Stomach (tissue), 9 donors: ENCODE measurements around the gene TBX2. TPM values are rescaled to one million over a fixed set of nuclear protein-coding genes. Genes with fewer than 3 reads are reported as not detected.

Experiments used
- DNase-seq, 2 donors: peaks; one replicate each; pipeline versions ENCODE4 v3.0.0 to v3.0.0-alpha.2; 2013 to 2019
- H3K27ac ChIP-seq, 5 donors: fragments of 200-600 bp in 4 of 5; sonication (generic) in 4 of 5; one replicate each; pipeline ENCODE4 v1.5.1; 2013 to 2019; ENCODE audit warnings: mild to moderate bottlenecking in 1 of 5, moderate library complexity in 1 of 5
- H3K27me3 ChIP-seq, 3 donors: fragments of 200-600 bp; sonication (generic); one replicate each; pipeline ENCODE4 v1.5.1; 2017 to 2019; ENCODE audit warnings: mixed run types in 1 of 3
- H3K36me3 ChIP-seq, 4 donors: fragments of 200-600 bp; sonication (generic); 1 replicate in 3 of 4; 2 replicates in 1 of 4; pipeline ENCODE4 v1.5.1; 2016 to 2019
- H3K4me1 ChIP-seq, 4 donors: fragments of 200-600 bp; sonication (generic); one replicate each; pipeline ENCODE4 v1.5.1; 2016 to 2019
- H3K4me3 ChIP-seq, 4 donors: fragments of 200-600 bp; sonication (generic) in 3 of 4; one replicate each; pipeline ENCODE4 v1.5.1; 2016 to 2019; ENCODE audit warnings: mild to moderate bottlenecking in 1 of 4
- H3K9me3 ChIP-seq, 4 donors: fragments of 200-600 bp; sonication (generic); one replicate each; pipeline ENCODE4 v1.5.1; 2016 to 2019
- CTCF ChIP-seq, 7 experiments: fragments of 450-650 bp in 4 of 7; fragments of 200-600 bp in 3 of 7; sonication (generic) in 3 of 7; IDR thresholded peaks; one replicate each; pipeline ENCODE4 v1.5.1; 2016 to 2019; ENCODE audit warnings: antibody characterized with exemption in 7 of 7, control low read depth in 2 of 7, mild to moderate bottlenecking in 1 of 7
- EP300 ChIP-seq: sonication (generic); formaldehyde crosslinking; IDR thresholded peaks from one replicate; pipeline ENCODE4 v1.6.1; 2017; ENCODE audit warnings: antibody characterized with exemption
- POLR2A ChIP-seq, 4 donors: fragments of 450-650 bp; IDR thresholded peaks; one replicate each; pipeline ENCODE4 v1.6.1; 2016; ENCODE audit warnings: antibody characterized with exemption in 4 of 4, control low read depth in 2 of 4, mild to moderate bottlenecking in 1 of 4, moderate library complexity in 1 of 4
- POLR2AphosphoS5 ChIP-seq, 3 donors: sonication (generic); formaldehyde crosslinking; IDR thresholded peaks; one replicate each; pipeline ENCODE4 v1.6.1; 2016; ENCODE audit warnings: antibody characterized with exemption in 3 of 3
- WGBS, 5 donors: extraction: QIAGEN DNeasy Blood & Tissue Kit in 3 of 5; methylation state at CpG; one replicate each; pipeline versions ENCODE4 v1.1.5 to v1.1.7; 2013 to 2018; 5-methylcytosine and 5-hydroxymethylcytosine counted together
- intact Hi-C: fragments of 100-400 bp; cut with DNase I; formaldehyde crosslinking; loops from one replicate; pipeline ENCODE4 v1.15.1; 2023; ENCODE audit warnings: low total_unique reads
- polyA plus RNA-seq, 3 donors: library from polyadenylated mRNA; stranded (reverse); fragments of 200-250 nt; gene quantifications; one replicate each; pipeline ENCODE4 v1.2.3, GENCODE V29; 2013
- total RNA-seq, 5 donors: library from RNA; depleted of rRNA; stranded (reverse); fragments of >200 nt; gene quantifications; one replicate each; pipeline versions ENCODE4 v1.1.0 to v1.2.3, GENCODE V29; 2014 to 2016
- donor health status: healthy with polysubstance abuse.
- donor health status: Bipolar disorder and iron deficiency.
- donor health status: healthy.

The TBX2 gene
- total and polyA plus RNA-seq, 8 donors, result 0.58 to 31.6 (median 22.1) TPM

GRCh38 chr17:61422116-61422799, 22.6 kb downstream of the TBX2 start:
- Histone ChIP-seq H3K4me1 (peaks cover under 1 to 2% (median 1%) of the 10 kb centered on the region in 4 donors), H3K36me3 (no peaks in the 10 kb centered on the region), H3K4me3 (no peak overlapping the region), H3K27me3 (peaks cover 0 to 83% (median 45%) of the 10 kb centered on the region in 3 donors), H3K27ac (no peak overlapping the region), H3K9me3 (no peaks in the 10 kb centered on the region)
- intact Hi-C loops, result loop anchor here (10.0 kb wide), 1 partner anchor 133 kb away; no protein-coding TSS in a partner anchor
- TF ChIP-seq CTCF (IDR thresholded peaks at IDR 0.05), result no peak
- no peak for DNase-seq
- 61 to 72% (median 70%) methylated on average over 5 of the region's 5 CpGs for WGBS, 5 donors

GRCh38 chr17:61422869-61423268, 23.2 kb downstream of the TBX2 start:
- 33 to 51% (median 40%) methylated on average over 2 of the region's 2 CpGs for WGBS, 5 donors
- Histone ChIP-seq H3K4me1 (no peaks in the 10 kb centered on the region), H3K27me3 (peaks cover 0 to 77% (median 45%) of the 10 kb centered on the region in 3 donors), H3K36me3 (no peaks in the 10 kb centered on the region), H3K9me3 (no peaks in the 10 kb centered on the region), H3K27ac (no peak overlapping the region), H3K4me3 (no peak overlapping the region)
- no peak for DNase-seq
- intact Hi-C loops, result loop anchor here (10.0 kb wide), 1 partner anchor 132 kb away; no protein-coding TSS in a partner anchor
- no peak for TF ChIP-seq CTCF (IDR thresholded peaks at IDR 0.05)
- TF ChIP-seq EP300, result no peak
- no peak for TF ChIP-seq POLR2A (IDR thresholded peaks at IDR 0.05)
- no peak for TF ChIP-seq POLR2AphosphoS5 (IDR thresholded peaks at IDR 0.05)

GRCh38 chr17:61423967-61424649, 24.5 kb downstream of the TBX2 start:
- Histone ChIP-seq H3K27ac (no peak overlapping the region), H3K9me3 (no peaks in the 10 kb centered on the region), H3K4me1 (no peaks in the 10 kb centered on the region), H3K4me3 (no peak overlapping the region), H3K36me3 (no peaks in the 10 kb centered on the region), H3K27me3 (peaks cover 0 to 70% (median 45%) of the 10 kb centered on the region in 3 donors)
- DNase-seq, result no peak
- WGBS, 5 donors, result 79 to 84% (median 83%) methylated on average over 10 of the region's 10 CpGs
- intact Hi-C loops, result loop anchor here (10.0 kb wide), 1 partner anchor 131 kb away; no protein-coding TSS in a partner anchor
- TF ChIP-seq CTCF (IDR thresholded peaks at IDR 0.05), result no peak
- no peak for TF ChIP-seq POLR2A (IDR thresholded peaks at IDR 0.05)
- no peak for TF ChIP-seq POLR2AphosphoS5 (IDR thresholded peaks at IDR 0.05)
- TF ChIP-seq EP300, result no peak

GRCh38 chr17:61425682-61426481, 26.2 kb downstream of the TBX2 start:
- 37 to 64% (median 52%) methylated on average over 11 of the region's 11 CpGs for WGBS, 5 donors
- Histone ChIP-seq H3K4me3 (no peak overlapping the region), H3K36me3 (no peaks in the 10 kb centered on the region), H3K4me1 (no peaks in the 10 kb centered on the region), H3K9me3 (no peaks in the 10 kb centered on the region), H3K27ac (no peak overlapping the region), H3K27me3 (peaks cover 0 to 57% (median 42%) of the 10 kb centered on the region in 3 donors)
- intact Hi-C loops, result loop anchor here (10.0 kb wide), 1 partner anchor 129 kb away; no protein-coding TSS in a partner anchor
- DNase-seq, result no peak
- TF ChIP-seq POLR2AphosphoS5 (IDR thresholded peaks at IDR 0.05) (no peak), EP300 (no peak), CTCF (IDR thresholded peaks at IDR 0.05) (no peak), POLR2A (IDR thresholded peaks at IDR 0.05) (no peak)
